ENCODE data around the gene NUDT1.

The NUDT1 gene

GRCh38 chr7:2278026-2278425 is 36.0 kb downstream of the NUDT1 start:
- no peaks in the 10 kb centered on the region for H3K36me3 ChIP-seq (ENCODE audit: control insufficient read depth in 2 of 2, insufficient read depth in 1 of 2, low read length in 2 of 2)
- ChIA-PET POLR2A (no interaction called here), CTCF (no interaction called here)
- TF ChIP-seq ZBTB11 (tag by site-specific recombination; conservative IDR thresholded peaks at IDR 0.05; ENCODE audit: low read depth) (no peak), HOXC10 (CRISPR knock-in tag; IDR thresholded peaks at IDR 0.05) (no peak), ZNF10 (tag by site-specific recombination; IDR thresholded peaks at IDR 0.05) (no peak), ZNF174 (tag by site-specific recombination; IDR thresholded peaks at IDR 0.05) (no peak), ZNF843 (tag by site-specific recombination; IDR thresholded peaks at IDR 0.05) (no peak), MZF1 (tag by site-specific recombination; IDR thresholded peaks at IDR 0.05; ENCODE audit: borderline replicate concordance) (no peak), ZNF664 (tag by site-specific recombination; IDR thresholded peaks at IDR 0.05) (no peak), ZBTB8A (tag by site-specific recombination; IDR thresholded peaks at IDR 0.05) (no peak), ZNF777 (tag by site-specific recombination; IDR thresholded peaks at IDR 0.05; ENCODE audit: borderline replicate concordance) (no peak), KLF1 (tag by site-specific recombination; IDR thresholded peaks at IDR 0.05) (no peak), ZNF585B (tag by site-specific recombination; IDR thresholded peaks at IDR 0.05) (no peak), GFI1B (tag by site-specific recombination; IDR thresholded peaks at IDR 0.05) (no peak), ZNF214 (tag by site-specific recombination; IDR thresholded peaks at IDR 0.05; ENCODE audit: borderline replicate concordance) (no peak)
- no peaks in the 10 kb centered on the region for H3K4me1 ChIP-seq (ENCODE audit: control insufficient read depth, insufficient read depth, low read length)
- no peak overlapping the region for H3K27ac ChIP-seq (ENCODE audit: extremely low read depth, low read depth, low read length)
- no peaks in the 10 kb centered on the region for H3K9me3 ChIP-seq (ENCODE audit: control insufficient read depth, insufficient read depth, low read depth, low read length)
- no peak overlapping the region for H3K4me3 ChIP-seq (ENCODE audit: low read depth, low read length)

GRCh38 chr7:2279896-2280295 is 37.9 kb downstream of the NUDT1 start:
- no peaks in the 10 kb centered on the region for H3K36me3 ChIP-seq (ENCODE audit: control insufficient read depth in 2 of 2, insufficient read depth in 1 of 2, low read length in 2 of 2)
- no peak overlapping the region for H3K4me3 ChIP-seq (ENCODE audit: low read depth, low read length)
- no peak overlapping the region for H3K27ac ChIP-seq (ENCODE audit: extremely low read depth, low read depth, low read length)
- H3K9me3 ChIP-seq (ENCODE audit: control insufficient read depth, insufficient read depth, low read depth, low read length) = no peaks in the 10 kb centered on the region
- CTCF ChIA-PET = no interaction called here
- H3K4me1 ChIP-seq (ENCODE audit: control insufficient read depth, insufficient read depth, low read length) = no peaks in the 10 kb centered on the region
- no peak for TF ChIP-seq ZNF274 (IDR thresholded peaks at IDR 0.05; ENCODE audit: low read length)
- TF ChIP-seq ZNF274 (tag by site-specific recombination; IDR thresholded peaks at IDR 0.05; ENCODE audit: borderline replicate concordance) = no peak
- no peak for TF ChIP-seq ZNF302 (tag by site-specific recombination; IDR thresholded peaks at IDR 0.05; ENCODE audit: low read depth)
- no peak for TF ChIP-seq KLF9 (tag by site-specific recombination; IDR thresholded peaks at IDR 0.05; ENCODE audit: low read depth)
- no peak for TF ChIP-seq ZNF121 (tag by site-specific recombination; IDR thresholded peaks at IDR 0.05)
- TF ChIP-seq ZNF555 (tag by site-specific recombination; conservative IDR thresholded peaks at IDR 0.05) = no peak
- TF ChIP-seq ZNF148 (tag by site-specific recombination; IDR thresholded peaks at IDR 0.05; ENCODE audit: borderline replicate concordance) = no peak
- no peak for TF ChIP-seq SP7 (tag by site-specific recombination; IDR thresholded peaks at IDR 0.05)
- TF ChIP-seq MYNN (tag by site-specific recombination; IDR thresholded peaks at IDR 0.05; ENCODE audit: borderline replicate concordance) = no peak
- TF ChIP-seq ZNF146 (tag by site-specific recombination; IDR thresholded peaks at IDR 0.05) = no peak
- no peak for TF ChIP-seq ZEB2 (tag by site-specific recombination; IDR thresholded peaks at IDR 0.05)
- no peak for TF ChIP-seq ZNF639 (tag by site-specific recombination; IDR thresholded peaks at IDR 0.05)
- TF ChIP-seq ZSCAN5A (tag by site-specific recombination; IDR thresholded peaks at IDR 0.05) = no peak
- no peak for TF ChIP-seq ZBTB8A (tag by site-specific recombination; IDR thresholded peaks at IDR 0.05)
- POLR2A ChIA-PET = no interaction called here

All from HEK293 (cell line).